ENCODE measurements around the gene FGF14.

GRCh38 chr13:102361113-102361512, 40.7 kb downstream of the FGF14 start:
- no peak for TF ChIP-seq ZNF335 (tag by site-specific recombination; conservative IDR thresholded peaks at IDR 0.05)
- TF ChIP-seq ZNF274 (IDR thresholded peaks at IDR 0.05; ENCODE audit: low read length), result no peak
- TF ChIP-seq ZNF274 (tag by site-specific recombination; IDR thresholded peaks at IDR 0.05; ENCODE audit: borderline replicate concordance), result no peak
- no peak for TF ChIP-seq CTCF (tag by site-specific recombination; IDR thresholded peaks at IDR 0.05)
- no peak for TF ChIP-seq ZSCAN18 (tag by site-specific recombination; IDR thresholded peaks at IDR 0.05)
- no peak for TF ChIP-seq ATF2 (tag by site-specific recombination; IDR thresholded peaks at IDR 0.05; ENCODE audit: low read depth)
- no peak for TF ChIP-seq ZBTB8A (tag by site-specific recombination; IDR thresholded peaks at IDR 0.05)
- no peak for TF ChIP-seq TSHZ1 (tag by site-specific recombination; IDR thresholded peaks at IDR 0.05; ENCODE audit: borderline replicate concordance)
- TF ChIP-seq REST (tag by site-specific recombination; IDR thresholded peaks at IDR 0.05), result no peak
- no peak for TF ChIP-seq ZNF629 (tag by site-specific recombination; IDR thresholded peaks at IDR 0.05)
- TF ChIP-seq ZBTB26 (tag by site-specific recombination; optimal IDR thresholded peaks at IDR 0.05), result no peak
- no peak for TF ChIP-seq ZBTB21 (tag by site-specific recombination; IDR thresholded peaks at IDR 0.05)
- no peak for TF ChIP-seq ZNF175 (tag by site-specific recombination; IDR thresholded peaks at IDR 0.05)
